Cardiac fibroblast (primary cell): ENCODE results near the gene SHB.

ENCODE experiments used
- DNase-seq, 2 donors: peaks; one replicate each; pipeline versions ENCODE4 v3.0.0 to v3.0.0-alpha.2; 2010; ENCODE audit warnings: low read depth in 2 of 2
- H3K4me3 ChIP-seq, 2 donors: replicated peaks in 1 of 2; 1 replicate in 1 of 2; 2 replicates in 1 of 2; pipeline ENCODE4 v1.5.1; 2011; ENCODE audit warnings: low read depth in 2 of 2, low read length in 2 of 2, mild to moderate bottlenecking in 2 of 2, moderate library complexity in 1 of 2
- CTCF ChIP-seq: IDR thresholded peaks from one replicate; pipeline ENCODE4 v1.5.1; 2011; ENCODE audit warnings: low read depth, mild to moderate bottlenecking, low read length, inconsistent platforms

The SHB gene

DNA sequence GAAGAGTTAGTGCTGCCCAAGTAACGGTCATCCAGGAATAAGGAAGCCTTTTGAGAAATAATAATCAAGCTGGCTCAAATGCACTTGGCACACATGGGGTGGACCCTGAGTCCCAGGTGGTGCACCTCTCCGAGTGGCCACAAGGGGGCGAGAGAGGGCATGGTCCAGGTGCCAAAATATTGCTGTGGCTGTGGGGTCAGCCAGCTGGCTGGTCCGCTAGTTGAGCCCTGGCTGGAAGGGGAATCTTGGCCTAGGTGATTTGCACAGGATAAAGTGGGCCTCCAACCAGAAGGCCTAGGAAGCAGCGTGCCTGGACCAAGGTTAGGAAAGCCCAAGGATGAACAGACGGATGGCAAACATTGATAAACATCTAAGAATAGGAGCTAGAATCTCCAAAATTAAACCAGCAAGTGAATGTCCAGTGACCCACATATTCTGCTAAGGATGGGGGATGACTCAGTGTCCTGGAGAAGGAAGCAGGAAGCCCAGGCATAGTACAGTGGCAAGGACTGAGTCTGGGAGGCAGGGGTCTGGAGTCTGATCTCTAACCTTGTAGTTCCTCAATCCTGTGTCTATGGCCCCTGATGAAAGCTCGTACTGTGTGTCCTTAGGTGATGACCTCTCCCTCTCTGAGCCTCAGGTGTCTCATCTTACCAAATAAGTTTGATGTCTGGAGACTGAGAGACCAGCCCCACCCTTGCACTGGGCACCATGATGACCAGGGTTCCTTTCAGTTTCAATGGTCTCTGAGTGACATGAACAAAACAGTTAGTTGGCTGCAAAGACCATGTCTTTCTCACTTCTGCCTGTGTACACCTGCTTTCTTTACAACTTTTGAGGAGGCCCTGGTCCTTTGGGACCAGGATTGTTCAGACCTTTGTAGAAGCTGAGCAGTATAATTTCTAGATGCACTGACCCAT is 19.2 kb upstream of the SHB start:
- H3K4me3 ChIP-seq, result no peak overlapping the region
- peak; percentile 50 to 57 for DNase-seq
- TF ChIP-seq CTCF, result peak; percentile 95

GRCh38 chr9:38086496-38086895 is 17.5 kb upstream of the SHB start:
- TF ChIP-seq CTCF, result no peak
- no peak overlapping the region for H3K4me3 ChIP-seq
- DNase-seq, result no peak

DNA sequence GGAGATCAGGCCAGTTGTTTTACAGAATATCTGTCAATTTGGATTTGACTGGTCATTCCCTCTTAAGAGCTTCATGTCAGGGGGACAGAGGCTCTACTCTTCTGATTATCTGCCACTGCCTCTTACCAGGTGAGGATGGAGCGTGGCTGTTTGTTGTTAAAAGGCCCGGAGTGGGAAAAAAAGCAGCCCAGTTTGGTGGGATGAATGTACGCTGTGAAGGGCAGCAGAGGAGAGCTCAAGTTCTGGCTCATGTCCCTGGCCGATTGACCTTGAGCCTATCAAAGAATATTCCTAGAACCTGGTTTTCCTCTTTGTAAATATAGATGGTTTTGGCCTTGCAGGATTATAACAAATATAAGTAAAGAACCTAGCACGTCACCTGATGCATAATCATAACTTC is 16.3 kb upstream of the SHB start:
- H3K4me3 ChIP-seq, result no peak overlapping the region
- DNase-seq, result no peak
- no peak for TF ChIP-seq CTCF

DNA sequence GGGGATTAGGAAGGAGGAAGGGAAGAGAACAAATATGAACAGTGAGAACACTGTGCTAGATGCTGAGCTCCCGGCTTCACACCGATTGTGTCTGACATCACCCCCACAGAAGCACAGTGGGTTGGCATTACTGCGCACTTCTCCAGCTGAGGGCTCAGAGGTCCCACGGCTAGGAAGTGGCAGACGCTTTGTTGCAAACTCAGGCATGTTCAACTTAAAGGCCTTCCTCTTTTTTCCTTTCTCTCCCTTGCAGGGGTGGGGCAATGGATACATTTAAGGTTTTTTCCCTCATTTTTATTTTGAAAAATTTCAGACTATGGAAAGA is 15.5 kb upstream of the SHB start:
- no peak for DNase-seq
- no peak for TF ChIP-seq CTCF
- H3K4me3 ChIP-seq, result no peak overlapping the region

- DNase-seq, result no peak
- no peak overlapping the region for H3K4me3 ChIP-seq
- no peak for TF ChIP-seq CTCF
Observed at GRCh38 chr9:38083858-38084555, 15.0 kb upstream of the SHB start.

DNA sequence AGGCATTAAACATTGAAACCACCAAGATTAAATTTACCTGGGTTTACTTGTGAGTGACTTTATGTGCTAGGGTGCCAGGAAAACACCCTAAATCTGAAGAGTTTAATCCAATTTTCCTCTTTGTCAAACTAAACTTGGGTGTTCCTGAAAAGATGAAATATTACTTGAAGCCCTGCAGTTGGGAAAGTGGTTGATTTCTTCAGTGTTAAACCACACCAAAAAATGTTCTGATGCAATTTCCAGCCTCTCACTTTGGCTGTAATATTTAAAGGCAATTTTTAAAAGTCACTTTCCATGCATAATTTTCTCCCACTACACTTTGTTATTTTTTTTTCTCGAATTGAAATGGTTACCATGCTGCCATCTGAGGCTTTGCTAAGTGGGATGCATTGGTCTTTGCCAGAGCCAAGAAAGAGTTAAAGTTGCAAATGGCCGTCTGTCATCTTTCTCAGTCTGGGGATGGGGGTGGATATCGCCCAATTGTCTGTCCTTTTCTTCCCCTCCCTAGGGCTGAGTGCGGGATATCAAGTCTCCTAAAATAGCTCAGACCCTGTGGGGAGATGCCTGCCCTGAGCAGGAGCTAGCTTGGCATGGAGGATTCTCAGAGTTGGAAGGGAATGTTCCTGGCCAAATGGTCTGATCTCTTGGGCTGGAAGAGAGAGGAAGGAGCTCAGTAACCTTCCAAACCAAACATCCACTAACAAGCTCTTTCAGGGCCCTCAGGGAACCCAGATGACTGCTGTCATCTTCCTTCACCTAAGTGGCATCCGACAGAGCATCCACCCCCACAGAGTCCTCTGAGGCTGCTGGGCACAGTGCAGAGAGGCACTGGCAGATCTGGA is 13.6 kb upstream of the SHB start:
- DNase-seq, result no peak
- no peak overlapping the region for H3K4me3 ChIP-seq
- no peak for TF ChIP-seq CTCF
